SK-N-SH (cell line): Measurements from ENCODE around the gene GALNTL6. TPM values are rescaled to one million over a fixed set of nuclear protein-coding genes. Genes with fewer than 3 reads are reported as not detected.

Experiments used
- CTCF ChIA-PET: fragments of 300-600, 350-600 bp; formaldehyde crosslinking; extraction: SDS; loops from one replicate; lab custom pipeline; 2021; lab: Yijun Ruan, JAX
- POLR2A ChIA-PET: fragments of 350-600 bp; sonication (Branson Sonifier 250); formaldehyde crosslinking; extraction: SDS; loops from one replicate; lab custom pipeline; 2020; ENCODE audit warnings: antibody characterized with exemption, inconsistent platforms; lab: Yijun Ruan, JAX
- DNase-seq: peaks from one replicate; pipeline ENCODE4 v3.0.0; 2012
- H2AFZ ChIP-seq: fragments of 200-600 bp; sonication (generic); 2 replicates; pipeline ENCODE4 v1.8.1; 2016; ENCODE audit warnings: antibody characterized with exemption, mild to moderate bottlenecking, low read depth
- H3F3A ChIP-seq: fragments of 200-600 bp; sonication (generic); replicated peaks from 2 replicates; pipeline ENCODE3; 2016; ENCODE audit warnings: antibody characterized with exemption, mild to moderate bottlenecking; ENCODE audit not compliant: insufficient read depth
- H3K27ac ChIP-seq, 2 experiments: fragments of 200-500 bp in 1 of 2; fragments of 200-600 bp in 1 of 2; sonication (Bioruptor generic) in 1 of 2; sonication (generic), shearing (Covaris generic) in 1 of 2; 2 replicates each; pipeline versions ENCODE4 v1.5.1 to v1.6.1; 2014 to 2016; ENCODE audit warnings: low read depth in 2 of 2, inconsistent platforms in 1 of 2, low read length in 1 of 2, mild to moderate bottlenecking in 1 of 2, mixed read lengths in 1 of 2
- H3K27me3 ChIP-seq: fragments of 200-600 bp; sonication (generic), shearing (Covaris generic); 2 replicates; pipeline ENCODE4 v1.6.1; 2016; ENCODE audit warnings: mixed run types; ENCODE audit not compliant: insufficient read depth
- H3K36me3 ChIP-seq, 2 experiments: fragments of 200-500 bp in 1 of 2; fragments of 200-600 bp in 1 of 2; sonication (Bioruptor generic) in 1 of 2; sonication (generic) in 1 of 2; replicated peaks in 1 of 2; 2 replicates each; pipeline versions ENCODE3 to v1.5.1; 2014 to 2016; ENCODE audit warnings: low read length in 1 of 2, mild to moderate bottlenecking in 1 of 2; ENCODE audit not compliant: insufficient read depth in 2 of 2, control insufficient read depth in 1 of 2
- H3K4me1 ChIP-seq, 2 experiments: fragments of 200-500 bp in 1 of 2; fragments of 200-600 bp in 1 of 2; sonication (Bioruptor generic) in 1 of 2; sonication (generic), shearing (Covaris generic) in 1 of 2; 2 replicates each; pipeline versions ENCODE4 v1.5.1 to v1.6.1; 2014 to 2016; ENCODE audit warnings: low read depth in 1 of 2, low read length in 1 of 2, mixed run types in 1 of 2; ENCODE audit not compliant: insufficient read depth in 2 of 2, control insufficient read depth in 1 of 2
- H3K4me2 ChIP-seq: fragments of 200-600 bp; sonication (generic), shearing (Covaris generic); 2 replicates; pipeline ENCODE4 v1.6.1; 2017; ENCODE audit warnings: mixed run types
- H3K4me3 ChIP-seq, 2 experiments: fragments of 200-500 bp in 1 of 2; fragments of 200-600 bp in 1 of 2; sonication (Bioruptor generic) in 1 of 2; sonication (generic), shearing (Covaris generic) in 1 of 2; 2 replicates each; pipeline versions ENCODE4 v1.5.1 to v1.8.1; 2014 to 2016; ENCODE audit warnings: low read depth in 2 of 2, inconsistent platforms in 1 of 2, low read length in 1 of 2, mild to moderate bottlenecking in 1 of 2, mixed read lengths in 1 of 2, moderate library complexity in 1 of 2
- H3K79me2 ChIP-seq: fragments of 200-600 bp; sonication (generic); 2 replicates; pipeline ENCODE4 v1.8.1; 2017; ENCODE audit warnings: mild to moderate bottlenecking; ENCODE audit not compliant: insufficient read depth
- H3K9ac ChIP-seq: fragments of 200-600 bp; sonication (generic); 2 replicates; pipeline ENCODE4 v1.6.1; 2017; ENCODE audit warnings: mixed run types
- H3K9me2 ChIP-seq: fragments of 200-600 bp; sonication (generic); 2 replicates; pipeline ENCODE4 v1.6.1; 2017; ENCODE audit warnings: mixed run types
- H3K9me3 ChIP-seq: fragments of 200-600 bp; sonication (generic); 2 replicates; pipeline ENCODE4 v1.6.1; 2017; ENCODE audit warnings: mixed run types, mild to moderate bottlenecking, moderate library complexity
- H4K20me1 ChIP-seq: fragments of 200-600 bp; sonication (generic); 2 replicates; pipeline ENCODE4 v1.6.1; 2017; ENCODE audit warnings: mild to moderate bottlenecking, mixed run types; ENCODE audit not compliant: insufficient read depth
- CHD2 ChIP-seq: fragments of 150-350 bp; IDR thresholded peaks from 2 replicates; pipeline ENCODE4 v1.6.1; 2018; ENCODE audit warnings: low read length; ENCODE audit not compliant: partially characterized antibody
- EP300 ChIP-seq, 2 experiments: IDR thresholded peaks; 2 replicates each; pipeline versions ENCODE4 v1.4.0 to v1.6.1; 2012; ENCODE audit warnings: borderline replicate concordance in 1 of 2, low read depth in 1 of 2, low read length in 1 of 2
- EZH2phosphoT487 ChIP-seq: fragments of 200-600 bp; sonication (generic); IDR thresholded peaks from 2 replicates; pipeline ENCODE4 v1.6.1; 2017; ENCODE audit warnings: low read depth, mixed run types, mild to moderate bottlenecking, antibody characterized with exemption, moderate library complexity, borderline replicate concordance
- FOSL2 ChIP-seq: IDR thresholded peaks from 2 replicates; pipeline ENCODE4 v1.4.0; 2012; ENCODE audit warnings: low read depth, mild to moderate bottlenecking, moderate library complexity, borderline replicate concordance
- GABPA ChIP-seq: IDR thresholded peaks from 2 replicates; pipeline ENCODE4 v1.4.0; 2012; ENCODE audit warnings: low read depth, mild to moderate bottlenecking
- GATA2 ChIP-seq: sonication (generic); formaldehyde crosslinking; IDR thresholded peaks from 2 replicates; pipeline ENCODE4 v1.5.0; 2020; ENCODE audit warnings: mild to moderate bottlenecking, missing genetic modification reagents
- JUND ChIP-seq: IDR thresholded peaks from 2 replicates; pipeline ENCODE4 v1.4.0; 2012
- NFIC ChIP-seq: IDR thresholded peaks from 2 replicates; pipeline ENCODE4 v1.4.0; 2012; ENCODE audit warnings: borderline replicate concordance
- POLR2AphosphoS5 ChIP-seq: IDR thresholded peaks from 2 replicates; pipeline ENCODE4 v1.6.1; 2012; ENCODE audit warnings: low read depth, low read length
- RAD21 ChIP-seq: IDR thresholded peaks from 2 replicates; pipeline ENCODE4 v1.6.1; 2012; ENCODE audit warnings: mild to moderate bottlenecking, low read length
- RCOR1 ChIP-seq: fragments of 150-350 bp; IDR thresholded peaks from 2 replicates; pipeline ENCODE4 v1.6.1; 2017; ENCODE audit warnings: antibody characterized with exemption, low read length
- SIN3A ChIP-seq: IDR thresholded peaks from 2 replicates; pipeline ENCODE4 v1.6.1; 2012; ENCODE audit warnings: low read depth, mild to moderate bottlenecking, low read length, moderate library complexity, borderline replicate concordance
- TCF12 ChIP-seq: IDR thresholded peaks from 2 replicates; pipeline ENCODE4 v1.4.0; 2012
- TEAD4 ChIP-seq: IDR thresholded peaks from 2 replicates; pipeline ENCODE4 v1.4.0; 2012; ENCODE audit warnings: mild to moderate bottlenecking, borderline replicate concordance; ENCODE audit not compliant: insufficient read depth
- YY1 ChIP-seq: IDR thresholded peaks from 2 replicates; pipeline ENCODE4 v1.4.0; 2012; ENCODE audit warnings: low read depth, mild to moderate bottlenecking
- WGBS: methylation state at CpG from one replicate; pipeline ENCODE4 v1.1.6; 2017; ENCODE audit warnings: low lambda C conversion rate; 5-methylcytosine and 5-hydroxymethylcytosine counted together
- polyA plus RNA-seq, 3 experiments: library from polyadenylated mRNA; depleted of rRNA; stranded (reverse); fragments of >200 nt; gene quantifications; 2 replicates each; pipeline ENCODE4 v1.2.3, GENCODE V29; 2012
- TF ChIP-seq, protein P1 (sequence below): fragments of 150-350 bp; IDR thresholded peaks from 2 replicates; pipeline ENCODE4 v1.6.1; 2017; ENCODE audit warnings: antibody characterized with exemption, low read length, low read depth, borderline replicate concordance
- TF ChIP-seq, protein P2 (sequence below): fragments of 200-600 bp; sonication (generic); IDR thresholded peaks from 2 replicates; pipeline ENCODE4 v1.6.1; 2017; ENCODE audit warnings: antibody characterized with exemption, mild to moderate bottlenecking, moderate library complexity
- TF ChIP-seq, protein P3 (sequence below): IDR thresholded peaks from 2 replicates; pipeline ENCODE4 v1.4.0; 2012; ENCODE audit warnings: low read depth, borderline replicate concordance

Gene GALNTL6
- polyA plus RNA-seq, 1 of the 3 experiments (the other 2 are of a cell fraction), result 0.07 TPM

DNA sequence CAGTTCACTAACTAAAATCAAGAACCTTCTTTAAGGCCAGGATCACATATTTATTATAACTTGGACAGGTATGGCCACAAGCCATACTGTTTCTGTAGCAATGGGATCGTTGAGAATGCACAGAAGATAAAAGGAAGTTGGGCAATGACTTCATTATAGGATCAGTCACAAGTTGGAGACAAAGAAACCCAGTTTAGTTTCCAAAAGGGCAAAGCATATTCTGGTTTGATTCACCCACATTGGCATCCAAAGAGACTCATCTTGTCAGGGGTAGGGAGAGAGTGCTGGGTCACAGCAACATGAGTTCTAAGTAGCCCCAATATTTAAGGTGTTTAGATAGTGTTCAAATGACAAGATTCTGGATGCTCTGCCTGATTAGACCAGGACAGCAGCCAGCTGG lies 1038.3 kb downstream of the GALNTL6 start:
- H3K4me2 ChIP-seq, result no peak overlapping the region
- ChIA-PET POLR2A (no interaction called here), CTCF (interaction anchor here (1.2 kb wide), 1 partner anchor 1861 kb away, joined by 3 read pairs; no protein-coding TSS in a partner anchor)
- H3K9me2 ChIP-seq, result no peaks in the 10 kb centered on the region
- peaks cover 0 to 7% of the 10 kb centered on the region in 2 experiments; a peak in 1 of 4 replicates for H3K4me1 ChIP-seq
- peak overlapping the region; percentile 3; the same call in 1 of the 2 replicates for H2AFZ ChIP-seq
- no peaks in the 10 kb centered on the region for H4K20me1 ChIP-seq
- no peaks in the 10 kb centered on the region for H3F3A ChIP-seq
- no peaks in the 10 kb centered on the region for H3K36me3 ChIP-seq
- no peak overlapping the region for H3K9ac ChIP-seq
- H3K4me3 ChIP-seq, result no peak overlapping the region
- H3K27ac ChIP-seq, result no peak overlapping the region
- DNase-seq, result no peak
- TF ChIP-seq NFIC (no peak), JUND (no peak), SIN3A (no peak), TCF12 (no peak), POLR2AphosphoS5 (no peak)
- TF ChIP-seq, protein P1, sequence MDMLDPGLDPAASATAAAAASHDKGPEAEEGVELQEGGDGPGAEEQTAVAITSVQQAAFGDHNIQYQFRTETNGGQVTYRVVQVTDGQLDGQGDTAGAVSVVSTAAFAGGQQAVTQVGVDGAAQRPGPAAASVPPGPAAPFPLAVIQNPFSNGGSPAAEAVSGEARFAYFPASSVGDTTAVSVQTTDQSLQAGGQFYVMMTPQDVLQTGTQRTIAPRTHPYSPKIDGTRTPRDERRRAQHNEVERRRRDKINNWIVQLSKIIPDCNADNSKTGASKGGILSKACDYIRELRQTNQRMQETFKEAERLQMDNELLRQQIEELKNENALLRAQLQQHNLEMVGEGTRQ, result no peak
- TF ChIP-seq, protein P2, sequence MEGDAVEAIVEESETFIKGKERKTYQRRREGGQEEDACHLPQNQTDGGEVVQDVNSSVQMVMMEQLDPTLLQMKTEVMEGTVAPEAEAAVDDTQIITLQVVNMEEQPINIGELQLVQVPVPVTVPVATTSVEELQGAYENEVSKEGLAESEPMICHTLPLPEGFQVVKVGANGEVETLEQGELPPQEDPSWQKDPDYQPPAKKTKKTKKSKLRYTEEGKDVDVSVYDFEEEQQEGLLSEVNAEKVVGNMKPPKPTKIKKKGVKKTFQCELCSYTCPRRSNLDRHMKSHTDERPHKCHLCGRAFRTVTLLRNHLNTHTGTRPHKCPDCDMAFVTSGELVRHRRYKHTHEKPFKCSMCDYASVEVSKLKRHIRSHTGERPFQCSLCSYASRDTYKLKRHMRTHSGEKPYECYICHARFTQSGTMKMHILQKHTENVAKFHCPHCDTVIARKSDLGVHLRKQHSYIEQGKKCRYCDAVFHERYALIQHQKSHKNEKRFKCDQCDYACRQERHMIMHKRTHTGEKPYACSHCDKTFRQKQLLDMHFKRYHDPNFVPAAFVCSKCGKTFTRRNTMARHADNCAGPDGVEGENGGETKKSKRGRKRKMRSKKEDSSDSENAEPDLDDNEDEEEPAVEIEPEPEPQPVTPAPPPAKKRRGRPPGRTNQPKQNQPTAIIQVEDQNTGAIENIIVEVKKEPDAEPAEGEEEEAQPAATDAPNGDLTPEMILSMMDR, result no peak
- TF ChIP-seq, protein P3, sequence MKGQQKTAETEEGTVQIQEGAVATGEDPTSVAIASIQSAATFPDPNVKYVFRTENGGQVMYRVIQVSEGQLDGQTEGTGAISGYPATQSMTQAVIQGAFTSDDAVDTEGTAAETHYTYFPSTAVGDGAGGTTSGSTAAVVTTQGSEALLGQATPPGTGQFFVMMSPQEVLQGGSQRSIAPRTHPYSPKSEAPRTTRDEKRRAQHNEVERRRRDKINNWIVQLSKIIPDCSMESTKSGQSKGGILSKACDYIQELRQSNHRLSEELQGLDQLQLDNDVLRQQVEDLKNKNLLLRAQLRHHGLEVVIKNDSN, result no peak
- H3K9me3 ChIP-seq, result no peaks in the 10 kb centered on the region
- H3K79me2 ChIP-seq, result no peaks in the 10 kb centered on the region
- 11% methylated on average over 1 of the region's 1 CpG for WGBS
- no peaks in the 10 kb centered on the region for H3K27me3 ChIP-seq

DNA sequence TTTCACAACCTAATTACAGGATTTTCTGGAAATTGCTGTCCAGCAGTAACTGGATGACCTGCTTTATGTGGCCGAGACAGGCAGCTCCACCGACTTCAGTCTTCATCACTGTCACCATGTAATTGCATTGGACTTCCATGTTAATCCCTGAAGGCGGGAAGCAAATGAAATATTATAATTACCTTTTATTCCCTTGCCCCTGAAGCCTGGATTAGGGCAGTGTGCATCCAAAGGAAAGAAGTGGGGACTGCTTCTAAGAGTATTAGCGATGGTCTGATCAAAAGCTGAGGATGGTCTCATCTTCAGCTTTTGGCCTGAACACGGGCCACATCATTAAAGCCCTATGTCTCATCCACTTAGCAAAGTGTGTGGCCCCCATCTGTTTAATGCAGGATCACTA lies 1043.8 kb downstream of the GALNTL6 start:
- no peaks in the 10 kb centered on the region for H3K27me3 ChIP-seq
- DNase-seq, result no peak
- WGBS, result 54% methylated on average over 5 of the region's 5 CpGs
- no peak overlapping the region for H2AFZ ChIP-seq
- no peaks in the 10 kb centered on the region for H3K4me1 ChIP-seq
- H3K9ac ChIP-seq, result no peak overlapping the region
- no peaks in the 10 kb centered on the region for H3K9me2 ChIP-seq
- no peak overlapping the region for H3K4me2 ChIP-seq
- no peaks in the 10 kb centered on the region for H3K79me2 ChIP-seq
- no peak overlapping the region for H3K27ac ChIP-seq
- POLR2A ChIA-PET, result no interaction called here
- no peaks in the 10 kb centered on the region for H4K20me1 ChIP-seq
- TF ChIP-seq EZH2phosphoT487, result no peak
- no peak for TF ChIP-seq FOSL2
- TF ChIP-seq GABPA, result no peak
- no peak for TF ChIP-seq SIN3A
- no peak for TF ChIP-seq JUND
- TF ChIP-seq EP300 (IDR thresholded peaks at IDR 0.05; ENCODE audit: borderline replicate concordance in 1 of 2, low read depth in 1 of 2, low read length in 1 of 2), result no peak
- no peak for TF ChIP-seq TEAD4
- no peak for TF ChIP-seq RAD21
- TF ChIP-seq, protein P2, result no peak
- TF ChIP-seq RCOR1, result no peak
- TF ChIP-seq YY1, result no peak
- no peak for TF ChIP-seq POLR2AphosphoS5
- TF ChIP-seq, protein P3, result no peak
- no peak for TF ChIP-seq GATA2 (CRISPR knock-in tag)
- TF ChIP-seq CHD2, result no peak
- H3F3A ChIP-seq, result no peaks in the 10 kb centered on the region
- CTCF ChIA-PET, result no interaction called here
- no peaks in the 10 kb centered on the region for H3K36me3 ChIP-seq
- H3K4me3 ChIP-seq, result no peak overlapping the region
- no peaks in the 10 kb centered on the region for H3K9me3 ChIP-seq
